GM23338 (cell line): ENCODE results near the gene LOXL4. TPM values are rescaled to one million over a fixed set of nuclear protein-coding genes. Genes with fewer than 3 reads are reported as not detected.

Source experiments
- ATAC-seq: fragments of 200-7000 bp; cut with Tn5 transposase; 3 replicates; pipeline ENCODE4 v1.9.1; 2020
- DNase-seq: peaks from one replicate; pipeline ENCODE4 v3.0.0-alpha.2; 2015; ENCODE audit warnings: low spot score
- H2AFZ ChIP-seq: fragments of 200-600 bp; sonication (generic); 2 replicates; pipeline ENCODE4 v1.8.0; 2016; ENCODE audit warnings: antibody characterized with exemption, mild to moderate bottlenecking, moderate library complexity
- H3F3A ChIP-seq: fragments of 200-600 bp; sonication (generic); replicated peaks from 2 replicates; pipeline ENCODE4 v1.8.0; 2017; ENCODE audit warnings: antibody characterized with exemption, mixed run types, low read depth
- H3K27ac ChIP-seq: fragments of 200-600 bp; sonication (generic); 2 replicates; pipeline ENCODE4 v1.6.1; 2016; ENCODE audit warnings: low read depth
- H3K27me3 ChIP-seq: fragments of 200-600 bp; sonication (generic); 2 replicates; pipeline ENCODE4 v1.8.0; 2016; ENCODE audit warnings: mild to moderate bottlenecking, mixed run types, moderate library complexity; ENCODE audit not compliant: insufficient read depth
- H3K36me3 ChIP-seq: fragments of 200-600 bp; sonication (generic); 2 replicates; pipeline ENCODE4 v1.8.0; 2016; ENCODE audit warnings: mild to moderate bottlenecking; ENCODE audit not compliant: insufficient read depth
- H3K4me1 ChIP-seq: fragments of 200-600 bp; sonication (generic); 2 replicates; pipeline ENCODE4 v1.8.0; 2016; ENCODE audit warnings: mild to moderate bottlenecking, moderate library complexity; ENCODE audit not compliant: insufficient read depth
- H3K4me2 ChIP-seq: fragments of 200-600 bp; sonication (generic); 2 replicates; pipeline ENCODE4 v1.7.1; 2017; ENCODE audit warnings: mixed run types
- H3K4me3 ChIP-seq: fragments of 200-600 bp; sonication (generic); 2 replicates; pipeline ENCODE4 v1.6.1; 2016; ENCODE audit warnings: mixed run types
- H3K79me2 ChIP-seq: fragments of 200-600 bp; sonication (generic); replicated peaks from 2 replicates; pipeline ENCODE4 v1.8.0; 2017; ENCODE audit warnings: mild to moderate bottlenecking; ENCODE audit not compliant: insufficient read depth
- H3K9me2 ChIP-seq: fragments of 200-600 bp; sonication (generic); 2 replicates; pipeline ENCODE4 v1.8.0; 2017; ENCODE audit not compliant: insufficient read depth
- H4K20me1 ChIP-seq: fragments of 200-600 bp; sonication (generic); replicated peaks from 2 replicates; pipeline ENCODE4 v1.8.0; 2017; ENCODE audit warnings: mild to moderate bottlenecking; ENCODE audit not compliant: insufficient read depth
- H3K27ac Mint-ChIP-seq: 2 replicates; pipeline ENCODE4 v1.8.0; 2020; ENCODE audit warnings: inconsistent platforms, mild to moderate bottlenecking, moderate library complexity, mixed read lengths
- H3K27me3 Mint-ChIP-seq: 3 replicates; pipeline ENCODE4 v1.8.0; 2022; ENCODE audit warnings: low read depth, mild to moderate bottlenecking, moderate library complexity, mixed read lengths, inconsistent platforms; ENCODE audit not compliant: insufficient read depth, poor library complexity
- H3K36me3 Mint-ChIP-seq: 3 replicates; pipeline ENCODE4 v1.8.0; 2021; ENCODE audit warnings: low read depth, mild to moderate bottlenecking, inconsistent platforms, moderate library complexity, mixed read lengths
- H3K4me1 Mint-ChIP-seq: 3 replicates; pipeline ENCODE4 v1.8.0; 2020; ENCODE audit warnings: mild to moderate bottlenecking, inconsistent platforms, mixed read lengths
- H3K4me3 Mint-ChIP-seq: 3 replicates; pipeline ENCODE4 v1.8.0; 2021; ENCODE audit warnings: moderate library complexity, mild to moderate bottlenecking, inconsistent platforms, mixed read lengths
- H3K9me3 Mint-ChIP-seq: 3 replicates; pipeline ENCODE4 v1.8.0; 2020; ENCODE audit warnings: moderate library complexity, mild to moderate bottlenecking, inconsistent platforms, mixed read lengths
- POLR2AphosphoS5 ChIP-seq: IDR thresholded peaks from 2 replicates; pipeline ENCODE4 v1.6.1; 2016; ENCODE audit warnings: antibody characterized with exemption, low read depth
- REST ChIP-seq: IDR thresholded peaks from one replicate; pipeline ENCODE4 v1.6.1; 2018; ENCODE audit warnings: antibody characterized with exemption; ENCODE audit not compliant: unreplicated experiment
- STAT1 ChIP-seq: IDR thresholded peaks from one replicate; pipeline ENCODE4 v1.6.1; 2016; ENCODE audit warnings: antibody characterized with exemption; ENCODE audit not compliant: unreplicated experiment
- ZNF114 ChIP-seq: fragments of 250-450 bp; sonication (Bioruptor Pico); IDR thresholded peaks from 2 replicates; pipeline ENCODE4 v1.5.0; 2020; ENCODE audit warnings: mild to moderate bottlenecking, moderate library complexity
- ZNF331 ChIP-seq: fragments of 250-450 bp; sonication (Bioruptor Pico); IDR thresholded peaks from 2 replicates; pipeline ENCODE4 v1.5.0; 2020; ENCODE audit warnings: low read depth, mild to moderate bottlenecking, moderate library complexity
- polyA plus RNA-seq: library from polyadenylated mRNA; unstranded; fragments of >200 nt; fragmentation: Nextera tagmentation; extraction: Ambion mirVana; gene quantifications from 2 replicates; pipeline ENCODE4 v1.2.1, GENCODE V29; 2016
- total RNA-seq: library from RNA; depleted of rRNA; stranded (reverse); fragments of >200 nt; shearing (Covaris generic); gene quantifications from 2 replicates; pipeline ENCODE4 v1.2.3, GENCODE V29; 2014

Gene LOXL4
- total and polyA plus RNA-seq, 2 experiments from 2014 or later = 0.21 to 0.38 TPM

DNA sequence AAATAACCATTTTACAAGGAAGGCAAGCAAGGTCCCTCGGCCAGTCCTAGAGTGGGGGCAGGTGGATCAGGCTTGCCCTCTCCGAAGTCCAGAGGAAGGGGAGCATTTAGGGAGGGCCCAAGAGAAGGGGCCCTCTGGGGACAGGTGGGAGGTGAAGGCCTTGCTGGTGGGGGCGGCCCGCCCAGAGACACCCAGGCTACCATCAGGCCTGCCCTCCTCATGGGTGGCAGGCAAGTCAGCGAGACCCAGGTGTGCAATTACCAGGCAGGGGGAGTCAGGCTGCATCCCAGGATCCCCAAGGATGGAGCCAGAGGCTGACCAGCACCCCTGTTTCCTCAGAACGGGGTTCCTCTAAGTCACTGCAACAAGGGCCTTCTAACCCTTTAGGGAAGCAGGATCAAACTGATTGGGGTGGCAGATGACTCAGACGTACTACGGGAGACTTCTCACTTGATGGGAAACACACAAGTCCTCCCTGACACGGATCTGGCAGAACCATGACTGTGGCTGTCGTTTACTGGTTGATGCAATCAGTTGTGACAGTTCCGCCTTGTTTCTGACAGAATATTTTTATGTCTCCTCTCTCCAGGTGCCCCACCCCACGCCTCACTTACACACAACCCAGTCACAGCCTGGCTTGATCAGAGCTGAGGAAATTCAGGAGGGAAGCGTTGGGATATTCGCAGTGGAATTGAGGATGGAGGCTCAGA lies 8.2 kb downstream of the LOXL4 start:
- H3F3A ChIP-seq = no peaks in the 10 kb centered on the region
- no peak overlapping the region for H3K27ac ChIP-seq
- DNase-seq (no peak), ATAC-seq (no peak)
- no peaks in the 10 kb centered on the region for H3K9me3 Mint-ChIP-seq
- H3K9me2 ChIP-seq = no peaks in the 10 kb centered on the region
- TF ChIP-seq ZNF331 (CRISPR knock-in tag) (no peak), STAT1 (no peak)
- H3K27me3 Mint-ChIP-seq = peaks cover 2% of the 10 kb centered on the region
- no peaks in the 10 kb centered on the region for H3K27me3 ChIP-seq
- no peaks in the 10 kb centered on the region; the same call in 2 of the 3 replicates for H3K36me3 Mint-ChIP-seq
- no peaks in the 10 kb centered on the region; the same call in 1 of the 2 replicates for H4K20me1 ChIP-seq
- no peaks in the 10 kb centered on the region for H3K79me2 ChIP-seq
- no peak overlapping the region for H2AFZ ChIP-seq
- no peaks in the 10 kb centered on the region for H3K4me1 ChIP-seq
- H3K4me3 ChIP-seq = no peak overlapping the region
- H3K27ac Mint-ChIP-seq = no peak overlapping the region
- H3K4me3 Mint-ChIP-seq = no peak overlapping the region
- no peaks in the 10 kb centered on the region for H3K36me3 ChIP-seq
- H3K4me2 ChIP-seq = no peak overlapping the region
- H3K4me1 Mint-ChIP-seq = peaks cover 2% of the 10 kb centered on the region; the same call in 1 of the 3 replicates

DNA sequence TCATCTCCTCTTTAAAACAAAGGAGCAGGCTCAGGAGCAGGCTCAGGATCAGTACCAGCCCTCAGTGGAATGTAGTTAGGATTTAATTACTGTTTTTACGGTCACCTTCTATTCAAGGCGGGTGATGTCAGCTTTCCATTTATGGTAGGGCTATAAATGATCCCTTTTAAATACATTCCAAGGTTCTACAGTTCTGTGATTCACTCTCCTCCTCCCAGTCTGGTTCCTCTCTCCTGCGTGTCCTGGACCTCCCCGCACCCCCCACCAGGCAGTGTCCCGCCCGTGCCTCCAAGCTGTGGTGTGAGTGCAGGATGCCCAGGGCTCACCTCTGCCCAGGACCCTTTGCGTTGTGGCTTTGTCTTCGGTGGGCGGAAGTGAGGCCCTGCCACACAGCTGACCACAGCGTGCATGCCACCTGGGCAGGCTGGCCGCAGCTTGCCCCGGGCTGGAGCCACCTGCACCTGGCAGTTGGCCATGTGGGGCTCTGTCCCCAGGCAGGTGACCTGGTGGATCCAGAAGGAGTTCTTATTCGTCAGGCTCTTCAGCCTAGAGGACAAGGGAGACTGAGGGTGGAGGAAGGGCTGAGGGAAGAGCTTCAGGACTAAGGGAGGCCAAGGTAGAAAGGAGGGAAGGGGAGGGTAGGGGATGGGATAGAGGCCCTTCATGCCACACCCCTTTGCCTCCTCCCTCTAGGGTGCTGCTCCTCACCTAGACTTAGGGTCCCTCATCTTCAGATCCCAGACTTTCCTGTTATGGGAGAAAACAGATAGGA lies 9.1 kb downstream of the LOXL4 start:
- Histone ChIP-seq H3K4me2 (no peak overlapping the region), H3K79me2 (no peaks in the 10 kb centered on the region), H3K4me3 (no peak overlapping the region), H3K4me1 (no peaks in the 10 kb centered on the region), H2AFZ (no peak overlapping the region), H3F3A (no peaks in the 10 kb centered on the region), H3K27ac (no peak overlapping the region), H3K9me2 (no peaks in the 10 kb centered on the region), H4K20me1 (no peaks in the 10 kb centered on the region; the same call in 1 of the 2 replicates), H3K36me3 (no peaks in the 10 kb centered on the region), H3K27me3 (no peaks in the 10 kb centered on the region)
- H3K36me3 Mint-ChIP-seq = no peaks in the 10 kb centered on the region; the same call in 2 of the 3 replicates
- no peaks in the 10 kb centered on the region for H3K9me3 Mint-ChIP-seq
- ATAC-seq (no peak), DNase-seq (no peak)
- H3K4me1 Mint-ChIP-seq = peaks cover 2% of the 10 kb centered on the region; the same call in 1 of the 3 replicates
- no peak overlapping the region for H3K4me3 Mint-ChIP-seq
- no peak overlapping the region for H3K27ac Mint-ChIP-seq
- TF ChIP-seq ZNF114 (CRISPR knock-in tag) (no peak), REST (no peak), POLR2AphosphoS5 (no peak)
- peaks cover 2% of the 10 kb centered on the region for H3K27me3 Mint-ChIP-seq
